ENCODE results near the gene TOGARAM2.

TOGARAM2 gene

GRCh38 chr2:29017716-29018435, 36.8 kb downstream of the TOGARAM2 start:
- no peak for DNase-seq (ENCODE audit: low spot score)

- no peak for DNase-seq (ENCODE audit: low spot score)
Measured at GRCh38 chr2:29021886-29022285, 40.8 kb downstream of the TOGARAM2 start.

- DNase-seq (ENCODE audit: low spot score), result no peak
Measured at GRCh38 chr2:29022679-29023078, 41.6 kb downstream of the TOGARAM2 start.

GRCh38 chr2:29023188-29023587, 42.1 kb downstream of the TOGARAM2 start:
- DNase-seq (ENCODE audit: low spot score), result no peak

- DNase-seq (ENCODE audit: low spot score), result no peak
Measured at GRCh38 chr2:29024882-29025430, 43.9 kb downstream of the TOGARAM2 start.

GRCh38 chr2:29025711-29026110, 44.6 kb downstream of the TOGARAM2 start:
- DNase-seq (ENCODE audit: low spot score), result no peak

GRCh38 chr2:29031046-29031445, 49.9 kb downstream of the TOGARAM2 start:
- DNase-seq (ENCODE audit: low spot score), result no peak

- DNase-seq (ENCODE audit: low spot score), result no peak
Measured at GRCh38 chr2:29032189-29032588, 51.1 kb downstream of the TOGARAM2 start.

GRCh38 chr2:29033172-29033571, 52.1 kb downstream of the TOGARAM2 start:
- DNase-seq (ENCODE audit: low spot score), result no peak

- DNase-seq (ENCODE audit: low spot score), result no peak
Measured at GRCh38 chr2:29033656-29034055, 52.6 kb downstream of the TOGARAM2 start.

- no peak for DNase-seq (ENCODE audit: low spot score)
Measured at GRCh38 chr2:29035016-29035745, 54.1 kb downstream of the TOGARAM2 start.

GRCh38 chr2:29039718-29040480, 58.8 kb downstream of the TOGARAM2 start:
- no peak for DNase-seq (ENCODE audit: low spot score)

GRCh38 chr2:29040552-29040951, 59.5 kb downstream of the TOGARAM2 start:
- no peak for DNase-seq (ENCODE audit: low spot score)

GRCh38 chr2:29041161-29041660, 60.1 kb downstream of the TOGARAM2 start:
- no peak for DNase-seq (ENCODE audit: low spot score)

- DNase-seq (ENCODE audit: low spot score), result peak; percentile 68
Measured at GRCh38 chr2:29042561-29043075, 61.5 kb downstream of the TOGARAM2 start.

GRCh38 chr2:29044459-29044858, 63.4 kb downstream of the TOGARAM2 start:
- DNase-seq (ENCODE audit: low spot score), result no peak

- no peak for DNase-seq (ENCODE audit: low spot score)
Measured at GRCh38 chr2:29046321-29046720, 65.2 kb downstream of the TOGARAM2 start.

- no peak for DNase-seq (ENCODE audit: low spot score)
Measured at GRCh38 chr2:29047083-29047845, 66.2 kb downstream of the TOGARAM2 start.

- DNase-seq (ENCODE audit: low spot score), result peak; percentile 39
Measured at GRCh38 chr2:29050591-29050990, 69.5 kb downstream of the TOGARAM2 start.

- no peak for DNase-seq (ENCODE audit: low spot score)
Measured at GRCh38 chr2:29051730-29052129, 70.6 kb downstream of the TOGARAM2 start.

GRCh38 chr2:29052807-29053206, 71.7 kb downstream of the TOGARAM2 start:
- no peak for DNase-seq (ENCODE audit: low spot score)

Data from SK-N-DZ (cell line).